Activated CD4-positive, alpha-beta memory T cell treated with anti-CD3 and anti-CD28 coated beads, Interleukin-2, amount 10 ng/mL, durations not matched to agents 7 days and 5 days (primary cell): ENCODE measurements around the gene KCNN3. TPM values are rescaled to one million over a fixed set of nuclear protein-coding genes. Genes with fewer than 3 reads are reported as not detected.

ENCODE experiments used
- CTCF ChIA-PET: fragments of 350-600 bp; sonication (Branson Sonifier 250); formaldehyde crosslinking; loops from one replicate; lab custom pipeline; 2021; ENCODE audit warnings: antibody characterized with exemption, inconsistent platforms; lab: Charles Lee
- POLR2A ChIA-PET: fragments of 350-600 bp; sonication (Branson Sonifier 250); formaldehyde crosslinking; loops from one replicate; lab custom pipeline; 2021; ENCODE audit warnings: antibody characterized with exemption; lab: Charles Lee
- DNase-seq: peaks from one replicate; pipeline ENCODE4 v3.0.0-alpha.2; 2020
- H3K27ac Mint-ChIP-seq: one replicate; pipeline ENCODE4 v1.8.0; 2021; ENCODE audit warnings: mild to moderate bottlenecking, mixed read lengths
- H3K27me3 Mint-ChIP-seq: one replicate; pipeline ENCODE4 v1.8.0; 2021; ENCODE audit warnings: mixed read lengths
- H3K36me3 Mint-ChIP-seq: one replicate; pipeline ENCODE4 v1.8.0; 2021; ENCODE audit warnings: low read depth, mixed read lengths
- H3K4me1 Mint-ChIP-seq: one replicate; pipeline ENCODE4 v1.8.0; 2021; ENCODE audit warnings: mixed read lengths
- H3K4me3 Mint-ChIP-seq: one replicate; pipeline ENCODE4 v1.8.0; 2021; ENCODE audit warnings: mild to moderate bottlenecking, mixed read lengths
- H3K9me3 Mint-ChIP-seq: one replicate; pipeline ENCODE4 v1.8.0; 2021; ENCODE audit warnings: mixed read lengths
- total RNA-seq, 2 experiments: library from RNA; stranded (reverse); gene quantifications; one replicate each; pipeline ENCODE4 v1.2.3, GENCODE V29; 2021

The KCNN3 gene
- total RNA-seq, 2 experiments from 2014 or later, result 0.10 TPM; not detected in 1

GRCh38 chr1:154756793-154757548 is 113.1 kb downstream of the KCNN3 start:
- H3K4me1 Mint-ChIP-seq, result peaks cover 38% of the 10 kb centered on the region
- no peak overlapping the region for H3K27ac Mint-ChIP-seq
- ChIA-PET POLR2A (no interaction called here), CTCF (no interaction called here)
- no peaks in the 10 kb centered on the region for H3K9me3 Mint-ChIP-seq
- no peak overlapping the region for H3K4me3 Mint-ChIP-seq
- no peaks in the 10 kb centered on the region for H3K36me3 Mint-ChIP-seq
- DNase-seq, result no peak
- peaks cover 36% of the 10 kb centered on the region for H3K27me3 Mint-ChIP-seq

- POLR2A ChIA-PET, result no interaction called here
- peaks cover 42% of the 10 kb centered on the region for H3K4me1 Mint-ChIP-seq
- H3K27ac Mint-ChIP-seq, result no peak overlapping the region
- peaks cover 42% of the 10 kb centered on the region for H3K27me3 Mint-ChIP-seq
- CTCF ChIA-PET, result no interaction called here
- H3K4me3 Mint-ChIP-seq, result no peak overlapping the region
- H3K9me3 Mint-ChIP-seq, result no peaks in the 10 kb centered on the region
- H3K36me3 Mint-ChIP-seq, result no peaks in the 10 kb centered on the region
- DNase-seq, result no peak
Observed at GRCh38 chr1:154755858-154756730, 114.0 kb downstream of the KCNN3 start.

DNA sequence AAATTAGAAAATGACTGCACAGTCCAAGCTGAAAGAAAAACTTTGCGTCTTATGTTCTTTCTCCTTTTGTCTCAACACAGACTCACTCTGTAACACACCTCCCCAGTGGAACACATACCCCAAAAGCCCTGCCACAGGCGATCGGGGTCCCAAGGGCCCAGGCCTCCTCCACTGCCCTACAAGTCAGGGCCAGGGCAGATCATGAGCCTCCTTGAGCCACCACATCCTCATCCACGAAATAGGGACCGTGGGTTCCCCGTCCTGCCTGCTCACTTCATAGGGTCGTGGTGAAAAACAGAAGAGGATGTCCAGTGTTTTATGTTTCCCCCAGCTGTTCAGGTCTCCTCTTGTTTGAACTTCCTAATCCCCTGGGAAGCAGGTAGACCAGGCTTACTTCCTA is 116.7 kb downstream of the KCNN3 start:
- H3K4me3 Mint-ChIP-seq, result no peak overlapping the region
- H3K27ac Mint-ChIP-seq, result no peak overlapping the region
- CTCF ChIA-PET, result interaction anchor here (0.6 kb wide), 1 partner anchor 125 kb away, joined by 3 read pairs; no protein-coding TSS in a partner anchor
- H3K4me1 Mint-ChIP-seq, result peaks cover 30% of the 10 kb centered on the region
- H3K9me3 Mint-ChIP-seq, result no peaks in the 10 kb centered on the region
- H3K27me3 Mint-ChIP-seq, result peaks cover 63% of the 10 kb centered on the region
- POLR2A ChIA-PET, result interaction anchor here (1.1 kb wide), 1 partner anchor 13 kb away, joined by 3 read pairs; no protein-coding TSS in a partner anchor
- DNase-seq, result no peak
- H3K36me3 Mint-ChIP-seq, result no peaks in the 10 kb centered on the region

- Mint-ChIP-seq H3K36me3 (no peaks in the 10 kb centered on the region), H3K27ac (no peak overlapping the region), H3K4me3 (no peak overlapping the region), H3K9me3 (no peaks in the 10 kb centered on the region), H3K27me3 (peaks cover 73% of the 10 kb centered on the region), H3K4me1 (peaks cover 34% of the 10 kb centered on the region)
- ChIA-PET POLR2A (no interaction called here), CTCF (no interaction called here)
- DNase-seq, result no peak
Observed at GRCh38 chr1:154752273-154753030, 117.6 kb downstream of the KCNN3 start.

- H3K27ac Mint-ChIP-seq, result no peak overlapping the region
- no peak overlapping the region for H3K4me3 Mint-ChIP-seq
- H3K4me1 Mint-ChIP-seq, result peaks cover 38% of the 10 kb centered on the region
- no peaks in the 10 kb centered on the region for H3K9me3 Mint-ChIP-seq
- no peaks in the 10 kb centered on the region for H3K36me3 Mint-ChIP-seq
- CTCF ChIA-PET, result interaction anchor here (1.6 to 1.8 kb wide), 2 partner anchors 12 to 82 kb away, joined by 5 read pairs; no protein-coding TSS in a partner anchor
- POLR2A ChIA-PET, result no interaction called here
- no peak for DNase-seq
- H3K27me3 Mint-ChIP-seq, result peaks cover 81% of the 10 kb centered on the region
Observed at GRCh38 chr1:154751690-154752089, 118.4 kb downstream of the KCNN3 start.

- Mint-ChIP-seq H3K27ac (no peak overlapping the region), H3K9me3 (no peaks in the 10 kb centered on the region), H3K4me3 (no peak overlapping the region), H3K4me1 (peaks cover 39% of the 10 kb centered on the region), H3K36me3 (no peaks in the 10 kb centered on the region), H3K27me3 (peaks cover 84% of the 10 kb centered on the region)
- ChIA-PET POLR2A (no interaction called here), CTCF (interaction anchor here (1.4 to 1.8 kb wide), 4 partner anchors 9 to 191 kb away, joined by 3 to 12 read pairs (median 5); no protein-coding TSS in a partner anchor)
- DNase-seq, result no peak
Observed at GRCh38 chr1:154750681-154751665, 119.1 kb downstream of the KCNN3 start.

DNA sequence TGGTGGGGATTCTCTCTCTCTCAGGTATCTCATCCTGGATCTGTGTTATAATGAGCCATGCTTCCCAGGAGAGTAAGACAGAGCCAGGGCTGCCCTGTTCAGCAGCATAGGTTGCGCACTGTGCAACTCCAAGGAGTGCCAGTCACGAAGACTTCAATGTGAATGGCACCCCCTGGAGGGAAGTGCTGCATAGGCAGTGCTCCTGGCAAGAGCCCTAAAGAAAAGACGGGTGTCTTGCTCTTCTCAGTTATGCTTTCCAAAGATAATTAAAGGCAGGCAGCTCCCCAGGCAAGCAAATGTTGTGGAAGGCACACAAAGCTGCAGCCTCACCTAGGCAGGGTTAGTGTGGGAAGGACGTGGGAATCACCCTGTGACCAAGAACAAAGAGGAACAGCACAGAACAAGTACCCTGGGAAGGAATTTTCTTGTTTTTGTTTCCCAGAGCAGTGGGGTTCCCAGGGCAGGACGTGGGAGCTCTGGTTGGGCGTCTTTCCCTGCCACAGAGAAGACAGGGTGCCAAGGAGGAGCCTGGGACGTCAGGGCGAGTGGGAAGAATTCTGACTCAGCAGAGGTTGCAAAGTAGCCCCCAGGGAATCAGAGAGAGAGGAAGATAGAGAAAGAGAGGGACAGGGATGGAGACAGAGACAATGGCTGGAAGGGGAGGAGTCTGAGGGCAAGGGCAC is 120.9 kb downstream of the KCNN3 start:
- H3K27ac Mint-ChIP-seq, result no peak overlapping the region

DNA sequence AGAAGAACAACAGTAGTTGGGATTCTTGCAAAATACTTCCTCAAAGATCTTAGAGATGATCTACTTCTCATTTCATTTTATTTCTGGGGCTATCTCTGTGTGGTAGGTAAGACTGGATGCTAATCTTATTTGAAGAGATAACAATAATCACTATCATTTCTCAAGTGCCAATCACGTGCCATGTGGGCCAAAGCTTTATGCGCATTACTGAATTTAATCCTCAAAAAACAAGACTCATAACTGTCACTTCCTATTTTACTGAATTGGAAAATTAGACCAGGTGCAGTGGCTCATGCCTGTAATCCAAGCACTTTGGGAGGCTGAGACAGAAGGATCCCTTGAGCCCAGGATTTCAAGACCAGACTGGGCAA is 121.7 kb downstream of the KCNN3 start:
- ChIA-PET CTCF (interaction anchor here (0.8 to 1.8 kb wide), 9 partner anchors 12 to 189 kb away, joined by 3 to 5 read pairs (median 3); partner anchors contain the start of genes CHRNB2 and PMVK), POLR2A (interaction anchor here (0.7 kb wide), 1 partner anchor 11 kb away, joined by 3 read pairs; no protein-coding TSS in a partner anchor)
- no peak for DNase-seq
- H3K27me3 Mint-ChIP-seq, result peaks cover 82% of the 10 kb centered on the region
- peak overlapping the region; percentile 50 for H3K27ac Mint-ChIP-seq
- peaks cover 54% of the 10 kb centered on the region for H3K4me1 Mint-ChIP-seq
- H3K4me3 Mint-ChIP-seq, result no peak overlapping the region
- no peaks in the 10 kb centered on the region for H3K9me3 Mint-ChIP-seq
- no peaks in the 10 kb centered on the region for H3K36me3 Mint-ChIP-seq

More for the DNA sequence above, 120.9 kb downstream of the KCNN3 start:
- DNase-seq, result peak; percentile 44
- CTCF ChIA-PET, result interaction anchor here (1.7 kb wide), 1 partner anchor 11 kb away, joined by 12 read pairs; no protein-coding TSS in a partner anchor
- peaks cover 53% of the 10 kb centered on the region for H3K4me1 Mint-ChIP-seq
- POLR2A ChIA-PET, result interaction anchor here (0.7 to 0.9 kb wide), 2 partner anchors 10 to 12 kb away, joined by 3 read pairs; no protein-coding TSS in a partner anchor
- H3K27me3 Mint-ChIP-seq, result peaks cover 81% of the 10 kb centered on the region
- no peaks in the 10 kb centered on the region for H3K9me3 Mint-ChIP-seq
- H3K36me3 Mint-ChIP-seq, result no peaks in the 10 kb centered on the region
- H3K4me3 Mint-ChIP-seq, result no peak overlapping the region

- H3K9me3 Mint-ChIP-seq, result no peaks in the 10 kb centered on the region
- peak; percentile 59 for DNase-seq
- no peaks in the 10 kb centered on the region for H3K36me3 Mint-ChIP-seq
- ChIA-PET CTCF (interaction anchor here (0.8 to 1.8 kb wide), 9 partner anchors 13 to 189 kb away, joined by 3 to 5 read pairs (median 3); partner anchors contain the start of genes CHRNB2 and PMVK), POLR2A (interaction anchor here (0.7 to 1.0 kb wide), 2 partner anchors 12 to 141 kb away, joined by 3 to 4 read pairs; no protein-coding TSS in a partner anchor)
- peak overlapping the region; percentile 50 for H3K27ac Mint-ChIP-seq
- peaks cover 54% of the 10 kb centered on the region for H3K4me1 Mint-ChIP-seq
- peak overlapping the region; percentile 15 for H3K4me3 Mint-ChIP-seq
- H3K27me3 Mint-ChIP-seq, result peaks cover 82% of the 10 kb centered on the region
Observed at GRCh38 chr1:154747740-154748404, 122.2 kb downstream of the KCNN3 start.

DNA sequence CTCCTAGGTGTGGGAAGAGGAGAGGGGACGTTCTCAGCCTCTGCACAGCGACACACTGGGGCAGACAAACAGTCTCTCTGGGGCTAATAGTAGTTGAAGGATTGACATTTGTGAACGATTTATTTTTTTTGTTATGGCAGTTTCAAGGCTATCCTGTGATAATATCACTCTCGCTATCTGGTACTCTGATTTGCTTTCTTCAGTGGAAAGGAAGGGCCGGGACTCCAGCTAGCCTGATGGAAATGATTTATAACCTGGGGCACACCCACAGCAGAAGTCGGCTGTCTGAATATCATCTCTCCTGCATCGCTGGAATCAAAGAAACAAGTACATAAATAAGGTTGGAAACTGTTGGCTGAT is 122.7 kb downstream of the KCNN3 start:
- CTCF ChIA-PET, result interaction anchor here (0.8 to 1.8 kb wide), 5 partner anchors 13 to 189 kb away, joined by 3 to 5 read pairs (median 3); partner anchors contain the start of gene PMVK
- no peak for DNase-seq
- no peaks in the 10 kb centered on the region for H3K36me3 Mint-ChIP-seq
- no peaks in the 10 kb centered on the region for H3K9me3 Mint-ChIP-seq
- H3K27me3 Mint-ChIP-seq, result peaks cover 86% of the 10 kb centered on the region
- H3K27ac Mint-ChIP-seq, result peak overlapping the region; percentile 50
- POLR2A ChIA-PET, result interaction anchor here (1.0 kb wide), 1 partner anchor 140 kb away, joined by 4 read pairs; no protein-coding TSS in a partner anchor
- H3K4me3 Mint-ChIP-seq, result no peak overlapping the region
- H3K4me1 Mint-ChIP-seq, result peaks cover 54% of the 10 kb centered on the region
